SK-N-SH treated with all-trans-retinoic acid at 6 μM for 48 hours (cell line): ENCODE data around the gene LRRK1.

ENCODE experiments used
- ESRRG ChIP-seq: fragments of 250-450 bp; sonication (Bioruptor Pico); IDR thresholded peaks from 2 replicates; pipeline ENCODE4 v1.6.1; 2021; ENCODE audit warnings: mild to moderate bottlenecking
- TF ChIP-seq, protein P1 (sequence below): fragments of 250-450 bp; sonication (Bioruptor Pico); IDR thresholded peaks from 2 replicates; pipeline ENCODE4 v1.5.1; 2021; ENCODE audit warnings: mild to moderate bottlenecking, moderate library complexity
- TF ChIP-seq, protein P2 (sequence below): fragments of 250-450 bp; sonication (Bioruptor Pico); IDR thresholded peaks from 2 replicates; pipeline ENCODE4 v1.5.1; 2020; ENCODE audit warnings: low read depth, mild to moderate bottlenecking, moderate library complexity

DNA sequence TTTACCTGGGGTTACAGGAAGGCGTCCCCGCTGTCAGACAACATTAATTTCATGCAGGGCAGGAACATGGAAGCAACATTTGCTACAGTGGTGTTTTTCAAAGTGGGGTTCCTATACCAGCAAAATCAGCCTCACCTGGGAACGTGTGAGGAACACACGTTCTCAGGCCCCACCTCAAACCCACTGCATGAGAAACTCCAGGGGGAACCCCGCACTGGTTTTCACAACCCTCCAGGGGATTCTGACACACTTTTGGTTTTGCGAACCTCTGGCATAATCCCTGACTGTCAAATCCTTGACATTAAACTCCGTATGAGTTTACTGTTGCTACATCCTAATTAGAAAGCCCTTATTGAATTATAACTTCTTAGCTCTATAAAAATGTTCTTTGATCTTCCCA is 127.7 kb downstream of the LRRK1 start:
- TF ChIP-seq ESRRG (CRISPR knock-in tag), result no peak
- TF ChIP-seq, protein P1, sequence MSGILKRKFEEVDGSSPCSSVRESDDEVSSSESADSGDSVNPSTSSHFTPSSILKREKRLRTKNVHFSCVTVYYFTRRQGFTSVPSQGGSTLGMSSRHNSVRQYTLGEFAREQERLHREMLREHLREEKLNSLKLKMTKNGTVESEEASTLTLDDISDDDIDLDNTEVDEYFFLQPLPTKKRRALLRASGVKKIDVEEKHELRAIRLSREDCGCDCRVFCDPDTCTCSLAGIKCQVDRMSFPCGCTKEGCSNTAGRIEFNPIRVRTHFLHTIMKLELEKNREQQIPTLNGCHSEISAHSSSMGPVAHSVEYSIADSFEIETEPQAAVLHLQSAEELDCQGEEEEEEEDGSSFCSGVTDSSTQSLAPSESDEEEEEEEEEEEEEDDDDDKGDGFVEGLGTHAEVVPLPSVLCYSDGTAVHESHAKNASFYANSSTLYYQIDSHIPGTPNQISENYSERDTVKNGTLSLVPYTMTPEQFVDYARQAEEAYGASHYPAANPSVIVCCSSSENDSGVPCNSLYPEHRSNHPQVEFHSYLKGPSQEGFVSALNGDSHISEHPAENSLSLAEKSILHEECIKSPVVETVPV, result no peak
- TF ChIP-seq, protein P2, sequence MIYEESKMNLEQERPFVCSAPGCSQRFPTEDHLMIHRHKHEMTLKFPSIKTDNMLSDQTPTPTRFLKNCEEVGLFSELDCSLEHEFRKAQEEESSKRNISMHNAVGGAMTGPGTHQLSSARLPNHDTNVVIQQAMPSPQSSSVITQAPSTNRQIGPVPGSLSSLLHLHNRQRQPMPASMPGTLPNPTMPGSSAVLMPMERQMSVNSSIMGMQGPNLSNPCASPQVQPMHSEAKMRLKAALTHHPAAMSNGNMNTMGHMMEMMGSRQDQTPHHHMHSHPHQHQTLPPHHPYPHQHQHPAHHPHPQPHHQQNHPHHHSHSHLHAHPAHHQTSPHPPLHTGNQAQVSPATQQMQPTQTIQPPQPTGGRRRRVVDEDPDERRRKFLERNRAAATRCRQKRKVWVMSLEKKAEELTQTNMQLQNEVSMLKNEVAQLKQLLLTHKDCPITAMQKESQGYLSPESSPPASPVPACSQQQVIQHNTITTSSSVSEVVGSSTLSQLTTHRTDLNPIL (CRISPR knock-in tag), result no peak
